GM12891 (cell line): Measurements from ENCODE around the gene SNX32.

Experiments used
- POLR2A ChIP-seq: IDR thresholded peaks from 2 replicates; pipeline ENCODE4 v1.6.1; 2011; ENCODE audit warnings: low read depth, low read length, control low read depth
- POLR2AphosphoS5 ChIP-seq: IDR thresholded peaks from 2 replicates; pipeline ENCODE4 v1.6.1; 2011; ENCODE audit warnings: low read depth, low read length, control low read depth
- POU2F2 ChIP-seq: IDR thresholded peaks from 2 replicates; pipeline ENCODE4 v1.6.1; 2011; ENCODE audit warnings: low read depth, mild to moderate bottlenecking, control low read depth, low read length, moderate library complexity
- SPI1 ChIP-seq: IDR thresholded peaks from 2 replicates; pipeline ENCODE4 v1.6.1; 2011; ENCODE audit warnings: low read depth, low read length, control low read depth
- TAF1 ChIP-seq: IDR thresholded peaks from 2 replicates; pipeline ENCODE4 v1.6.1; 2011; ENCODE audit warnings: low read depth, low read length, control low read depth

DNA sequence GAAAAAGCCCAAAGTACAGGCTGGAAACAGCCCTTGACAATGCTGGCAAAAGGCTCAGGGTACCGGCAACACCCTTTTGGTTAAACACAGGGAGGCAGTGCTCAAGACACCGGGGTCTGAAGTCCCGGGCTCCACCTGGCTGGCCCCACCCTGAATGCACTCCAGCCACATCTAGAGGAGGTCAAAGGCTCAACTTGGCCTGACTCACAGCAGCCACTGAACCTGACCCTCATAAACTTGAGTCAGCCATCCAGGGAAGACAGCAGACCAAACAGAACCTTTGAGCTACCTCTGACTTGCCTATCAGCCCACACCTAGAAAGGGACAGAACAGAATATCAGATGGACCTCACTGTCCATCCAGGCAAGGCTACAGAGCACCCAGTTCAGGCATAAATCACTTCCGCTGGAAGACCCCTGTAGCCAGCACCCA lies 20.4 kb downstream of the SNX32 start:
- TF ChIP-seq POU2F2, result no peak
- no peak; the same call in 1 of the 2 replicates for TF ChIP-seq POLR2A
- TF ChIP-seq POLR2AphosphoS5, result peak; percentile 27; the same call in 1 of the 2 replicates
- no peak for TF ChIP-seq SPI1
- TF ChIP-seq TAF1, result no peak
